Neural cell (in vitro differentiated cells): ENCODE results near the gene MEGF11. TPM values are rescaled to one million over a fixed set of nuclear protein-coding genes. Genes with fewer than 3 reads are reported as not detected.

Experiments
- H2AFZ ChIP-seq: fragments of 200-600, 300-800 bp; sonication (generic), shearing (Covaris generic); 2 replicates; pipeline ENCODE4 v1.6.0; 2014; ENCODE audit warnings: low read depth, mild to moderate bottlenecking, antibody characterized with exemption, low read length, moderate library complexity
- H3F3A ChIP-seq: fragments of 200-600 bp; shearing (Covaris generic); 2 replicates; pipeline ENCODE4 v1.6.1; 2016; ENCODE audit warnings: mild to moderate bottlenecking, moderate library complexity, mixed read lengths, antibody characterized with exemption, low read length; ENCODE audit not compliant: insufficient read depth, poor library complexity, severe bottlenecking
- H3K27ac ChIP-seq: fragments of 200-600, 300-800 bp; sonication (generic), shearing (Covaris generic); 2 replicates; pipeline ENCODE4 v1.5.1; 2014; ENCODE audit warnings: mild to moderate bottlenecking, low read length, moderate library complexity
- H3K27me3 ChIP-seq: fragments of 300-800, 200-600 bp; sonication (generic), shearing (Covaris generic); 2 replicates; pipeline ENCODE4 v1.6.0; 2014; ENCODE audit warnings: mild to moderate bottlenecking, low read depth, low read length, moderate library complexity; ENCODE audit not compliant: insufficient read depth
- H3K36me3 ChIP-seq: fragments of 300-800, 200-600 bp; sonication (generic), shearing (Covaris generic); 2 replicates; pipeline ENCODE4 v1.5.1; 2014; ENCODE audit warnings: mild to moderate bottlenecking, antibody characterized with exemption, low read length, moderate library complexity; ENCODE audit not compliant: insufficient read depth
- H3K4me2 ChIP-seq: fragments of 300-800, 200-600 bp; sonication (generic), shearing (Covaris generic); 2 replicates; pipeline ENCODE4 v1.6.0; 2014; ENCODE audit warnings: mild to moderate bottlenecking, low read length
- H3K4me3 ChIP-seq: fragments of 300-800, 200-600 bp; sonication (generic), shearing (Covaris generic); 2 replicates; pipeline ENCODE4 v1.5.1; 2014; ENCODE audit warnings: mild to moderate bottlenecking, low read length, moderate library complexity
- H3K79me2 ChIP-seq: fragments of 200-600 bp; shearing (Covaris generic); replicated peaks from 2 replicates; pipeline ENCODE4 v1.6.0; 2014; ENCODE audit warnings: mild to moderate bottlenecking, low read length, moderate library complexity; ENCODE audit not compliant: insufficient read depth
- H3K9ac ChIP-seq: fragments of 300-800, 200-600 bp; sonication (generic), shearing (Covaris generic); 2 replicates; pipeline ENCODE4 v1.6.1; 2016; ENCODE audit warnings: mild to moderate bottlenecking, low read length, mixed read lengths
- H3K9me2 ChIP-seq: fragments of 200-600 bp; shearing (Covaris generic); 2 replicates; pipeline ENCODE4 v1.6.1; 2016; ENCODE audit warnings: mild to moderate bottlenecking, low read length, mixed read lengths; ENCODE audit not compliant: insufficient read depth
- H3K9me3 ChIP-seq: fragments of 200-600, 300-800 bp; sonication (generic), shearing (Covaris generic); 2 replicates; pipeline ENCODE4 v1.6.1; 2016; ENCODE audit warnings: mild to moderate bottlenecking, mixed run types, low read length, moderate library complexity, mixed read lengths
- H4K20me1 ChIP-seq: fragments of 200-600 bp; shearing (Covaris generic); 2 replicates; pipeline ENCODE4 v1.6.1; 2016; ENCODE audit warnings: mild to moderate bottlenecking, mixed run types; ENCODE audit not compliant: insufficient read depth
- EP300 ChIP-seq: fragments of 450-650 bp; conservative IDR thresholded peaks from 2 replicates; pipeline ENCODE4 v1.6.1; 2014; ENCODE audit warnings: antibody characterized with exemption, mild to moderate bottlenecking, moderate library complexity; ENCODE audit not compliant: poor library complexity, severe bottlenecking
- EZH2 ChIP-seq: fragments of 200-600, 300-800 bp; shearing (Covaris generic), sonication (generic); IDR thresholded peaks from 2 replicates; pipeline ENCODE4 v1.6.1; 2014; ENCODE audit warnings: antibody characterized with exemption, low read length, borderline replicate concordance, mild to moderate bottlenecking; ENCODE audit not compliant: insufficient read depth, poor library complexity, severe bottlenecking
- MXI1 ChIP-seq: fragments of 450-650 bp; conservative IDR thresholded peaks from 2 replicates; pipeline ENCODE4 v1.6.1; 2014; ENCODE audit warnings: antibody characterized with exemption, mild to moderate bottlenecking; ENCODE audit not compliant: poor library complexity, severe bottlenecking
- POLR2AphosphoS5 ChIP-seq: IDR thresholded peaks from 2 replicates; pipeline ENCODE4 v1.6.1; 2012
- RAD21 ChIP-seq: fragments of 450-650 bp; conservative IDR thresholded peaks from 2 replicates; pipeline ENCODE4 v1.6.1; 2014; ENCODE audit warnings: antibody characterized with exemption, mild to moderate bottlenecking, moderate library complexity
- SMC3 ChIP-seq: fragments of 450-650 bp; conservative IDR thresholded peaks from 2 replicates; pipeline ENCODE4 v1.6.1; 2014; ENCODE audit warnings: antibody characterized with exemption, mild to moderate bottlenecking, moderate library complexity; ENCODE audit not compliant: poor library complexity
- TAF1 ChIP-seq: IDR thresholded peaks from 2 replicates; pipeline ENCODE4 v1.6.1; 2012; ENCODE audit warnings: low read depth
- polyA plus RNA-seq: library from polyadenylated mRNA; depleted of rRNA; stranded (reverse); fragments of >200 nt; gene quantifications from 2 replicates; pipeline ENCODE4 v1.2.3, GENCODE V29; 2014
- TF ChIP-seq, protein P1 (sequence below): IDR thresholded peaks from 2 replicates; pipeline ENCODE4 v1.6.1; 2012; ENCODE audit warnings: borderline replicate concordance
- TF ChIP-seq, protein P2 (sequence below): fragments of 450-650 bp; IDR thresholded peaks from 2 replicates; pipeline ENCODE4 v1.5.1; 2014; ENCODE audit warnings: antibody characterized with exemption, mild to moderate bottlenecking, moderate library complexity; ENCODE audit not compliant: poor library complexity, severe bottlenecking

MEGF11 gene
- polyA plus RNA-seq, 1 donor from 2014 or later: 0.64 TPM

DNA sequence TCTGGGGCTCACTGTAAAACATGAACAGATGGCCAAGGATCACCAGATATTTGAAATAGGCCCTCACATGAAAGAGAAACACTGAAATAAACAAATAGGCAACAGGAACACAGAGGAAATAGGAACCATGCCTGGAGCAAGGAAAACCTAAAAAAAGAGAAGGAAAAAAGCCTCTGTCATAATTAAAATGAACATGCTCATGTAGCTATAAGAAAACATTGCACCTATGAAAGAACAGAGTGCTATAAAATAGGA is 281.9 kb downstream of the MEGF11 start:
- no peaks in the 10 kb centered on the region for H4K20me1 ChIP-seq
- H3K27ac ChIP-seq: no peak overlapping the region

DNA sequence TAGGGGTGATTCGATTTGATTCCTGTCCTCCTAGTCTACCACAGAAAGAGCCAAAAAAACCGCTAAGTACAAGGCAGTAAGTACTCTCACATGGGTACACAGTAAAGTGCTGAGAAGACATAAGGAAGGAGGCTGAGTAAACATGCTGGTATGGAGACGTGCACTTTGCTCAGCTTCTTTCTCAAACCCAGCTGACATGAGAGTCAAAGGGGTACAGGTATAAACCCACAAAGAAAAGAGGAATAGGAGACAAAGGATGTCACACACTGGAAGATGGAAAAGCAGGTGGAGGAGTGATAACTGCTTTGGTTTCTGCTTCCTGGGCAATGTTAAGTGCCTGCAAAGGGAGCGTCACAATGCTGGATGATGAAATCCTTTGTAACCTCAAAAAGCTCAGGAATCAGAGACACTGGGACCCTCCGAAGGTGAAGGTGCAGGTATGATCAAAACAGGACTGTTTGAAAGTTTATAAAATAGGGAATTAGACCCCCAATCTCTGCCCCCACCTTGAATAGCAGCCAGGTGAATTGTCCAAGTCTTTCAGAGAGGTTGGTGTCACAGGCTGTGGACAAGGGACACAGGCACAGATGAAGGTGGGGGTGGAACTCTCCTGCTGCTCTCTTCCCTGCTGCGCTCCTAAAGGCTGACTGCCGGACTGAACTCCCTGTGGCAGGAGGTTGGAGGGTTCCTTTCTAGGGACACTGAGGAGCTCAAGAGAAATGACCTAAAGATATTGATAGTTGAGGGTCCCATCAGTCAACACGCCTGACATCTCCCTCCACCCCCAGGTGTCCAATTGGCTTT is 282.4 kb downstream of the MEGF11 start:
- Histone ChIP-seq H4K20me1 (no peaks in the 10 kb centered on the region), H3K79me2 (no peaks in the 10 kb centered on the region), H3K27me3 (no peaks in the 10 kb centered on the region), H3F3A (no peaks in the 10 kb centered on the region), H3K27ac (no peak overlapping the region), H3K9ac (no peak overlapping the region), H3K36me3 (no peaks in the 10 kb centered on the region), H3K4me3 (no peak overlapping the region), H3K9me3 (no peaks in the 10 kb centered on the region), H3K9me2 (no peaks in the 10 kb centered on the region), H3K4me2 (no peak overlapping the region), H2AFZ (no peak overlapping the region)
- TF ChIP-seq TAF1 (no peak), RAD21 (no peak), EZH2 (no peak), SMC3 (no peak), MXI1 (no peak), EP300 (no peak), POLR2AphosphoS5 (no peak)
- TF ChIP-seq, protein P1, sequence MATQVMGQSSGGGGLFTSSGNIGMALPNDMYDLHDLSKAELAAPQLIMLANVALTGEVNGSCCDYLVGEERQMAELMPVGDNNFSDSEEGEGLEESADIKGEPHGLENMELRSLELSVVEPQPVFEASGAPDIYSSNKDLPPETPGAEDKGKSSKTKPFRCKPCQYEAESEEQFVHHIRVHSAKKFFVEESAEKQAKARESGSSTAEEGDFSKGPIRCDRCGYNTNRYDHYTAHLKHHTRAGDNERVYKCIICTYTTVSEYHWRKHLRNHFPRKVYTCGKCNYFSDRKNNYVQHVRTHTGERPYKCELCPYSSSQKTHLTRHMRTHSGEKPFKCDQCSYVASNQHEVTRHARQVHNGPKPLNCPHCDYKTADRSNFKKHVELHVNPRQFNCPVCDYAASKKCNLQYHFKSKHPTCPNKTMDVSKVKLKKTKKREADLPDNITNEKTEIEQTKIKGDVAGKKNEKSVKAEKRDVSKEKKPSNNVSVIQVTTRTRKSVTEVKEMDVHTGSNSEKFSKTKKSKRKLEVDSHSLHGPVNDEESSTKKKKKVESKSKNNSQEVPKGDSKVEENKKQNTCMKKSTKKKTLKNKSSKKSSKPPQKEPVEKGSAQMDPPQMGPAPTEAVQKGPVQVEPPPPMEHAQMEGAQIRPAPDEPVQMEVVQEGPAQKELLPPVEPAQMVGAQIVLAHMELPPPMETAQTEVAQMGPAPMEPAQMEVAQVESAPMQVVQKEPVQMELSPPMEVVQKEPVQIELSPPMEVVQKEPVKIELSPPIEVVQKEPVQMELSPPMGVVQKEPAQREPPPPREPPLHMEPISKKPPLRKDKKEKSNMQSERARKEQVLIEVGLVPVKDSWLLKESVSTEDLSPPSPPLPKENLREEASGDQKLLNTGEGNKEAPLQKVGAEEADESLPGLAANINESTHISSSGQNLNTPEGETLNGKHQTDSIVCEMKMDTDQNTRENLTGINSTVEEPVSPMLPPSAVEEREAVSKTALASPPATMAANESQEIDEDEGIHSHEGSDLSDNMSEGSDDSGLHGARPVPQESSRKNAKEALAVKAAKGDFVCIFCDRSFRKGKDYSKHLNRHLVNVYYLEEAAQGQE: no peak
- TF ChIP-seq, protein P2, sequence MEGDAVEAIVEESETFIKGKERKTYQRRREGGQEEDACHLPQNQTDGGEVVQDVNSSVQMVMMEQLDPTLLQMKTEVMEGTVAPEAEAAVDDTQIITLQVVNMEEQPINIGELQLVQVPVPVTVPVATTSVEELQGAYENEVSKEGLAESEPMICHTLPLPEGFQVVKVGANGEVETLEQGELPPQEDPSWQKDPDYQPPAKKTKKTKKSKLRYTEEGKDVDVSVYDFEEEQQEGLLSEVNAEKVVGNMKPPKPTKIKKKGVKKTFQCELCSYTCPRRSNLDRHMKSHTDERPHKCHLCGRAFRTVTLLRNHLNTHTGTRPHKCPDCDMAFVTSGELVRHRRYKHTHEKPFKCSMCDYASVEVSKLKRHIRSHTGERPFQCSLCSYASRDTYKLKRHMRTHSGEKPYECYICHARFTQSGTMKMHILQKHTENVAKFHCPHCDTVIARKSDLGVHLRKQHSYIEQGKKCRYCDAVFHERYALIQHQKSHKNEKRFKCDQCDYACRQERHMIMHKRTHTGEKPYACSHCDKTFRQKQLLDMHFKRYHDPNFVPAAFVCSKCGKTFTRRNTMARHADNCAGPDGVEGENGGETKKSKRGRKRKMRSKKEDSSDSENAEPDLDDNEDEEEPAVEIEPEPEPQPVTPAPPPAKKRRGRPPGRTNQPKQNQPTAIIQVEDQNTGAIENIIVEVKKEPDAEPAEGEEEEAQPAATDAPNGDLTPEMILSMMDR: no peak

More for the DNA sequence above, 281.9 kb downstream of the MEGF11 start:
- H3K27me3 ChIP-seq: no peaks in the 10 kb centered on the region
- H3K9ac ChIP-seq: no peak overlapping the region
- H2AFZ ChIP-seq: no peak overlapping the region
- no peaks in the 10 kb centered on the region for H3K9me2 ChIP-seq
- H3K79me2 ChIP-seq: no peaks in the 10 kb centered on the region
- H3F3A ChIP-seq: no peaks in the 10 kb centered on the region
- TF ChIP-seq EP300 (no peak), RAD21 (no peak), POLR2AphosphoS5 (no peak), SMC3 (no peak), TAF1 (no peak), MXI1 (no peak), EZH2 (no peak)
- TF ChIP-seq, protein P2: no peak
- TF ChIP-seq, protein P1: no peak
- H3K4me2 ChIP-seq: no peak overlapping the region
- H3K9me3 ChIP-seq: no peaks in the 10 kb centered on the region
- H3K4me3 ChIP-seq: no peak overlapping the region
- no peaks in the 10 kb centered on the region for H3K36me3 ChIP-seq
